Activated naive CD8-positive, alpha-beta T cell treated with anti-CD3 and anti-CD28 coated beads, Interleukin-2, amount 10 ng/mL, durations not matched to agents 7 days and 5 days (primary cell): ENCODE data around the gene MGAM2. TPM values are rescaled to one million over a fixed set of nuclear protein-coding genes. Genes with fewer than 3 reads are reported as not detected.

Experiments
- ATAC-seq: fragments of 150-1000 bp; cut with Tn5 transposase; one replicate; pipeline ENCODE4 v1.10.0; 2021; ENCODE audit warnings: low read depth, moderate library complexity
- POLR2A ChIA-PET: fragments of 350-600 bp; sonication (Branson Sonifier 250); formaldehyde crosslinking; loops from one replicate; lab custom pipeline; 2021; ENCODE audit warnings: antibody characterized with exemption; lab: Charles Lee
- DNase-seq: peaks from one replicate; pipeline ENCODE4 v3.0.0; 2021
- H3K27ac Mint-ChIP-seq: one replicate; pipeline ENCODE4 v1.8.0; 2022; ENCODE audit warnings: mild to moderate bottlenecking, mixed read lengths
- H3K27me3 Mint-ChIP-seq: one replicate; pipeline ENCODE4 v1.8.0; 2022; ENCODE audit warnings: mild to moderate bottlenecking, moderate library complexity, mixed read lengths
- H3K36me3 Mint-ChIP-seq: one replicate; pipeline ENCODE4 v1.8.0; 2021; ENCODE audit warnings: mild to moderate bottlenecking, mixed read lengths
- H3K4me1 Mint-ChIP-seq: one replicate; pipeline ENCODE4 v1.8.0; 2021; ENCODE audit warnings: mixed read lengths
- H3K4me3 Mint-ChIP-seq: one replicate; pipeline ENCODE4 v1.8.0; 2022; ENCODE audit warnings: mild to moderate bottlenecking, moderate library complexity, mixed read lengths
- H3K9me3 Mint-ChIP-seq: one replicate; pipeline ENCODE4 v1.8.0; 2021; ENCODE audit warnings: mixed read lengths
- total RNA-seq, 2 experiments: library from RNA; stranded (reverse); gene quantifications; one replicate each; pipeline ENCODE4 v1.2.3, GENCODE V29; 2021

Gene MGAM2
- total RNA-seq, 2 experiments from 2014 or later, result not detected

GRCh38 chr7:142172932-142173331 is 61.4 kb downstream of the MGAM2 start:
- no peaks in the 10 kb centered on the region for H3K27me3 Mint-ChIP-seq
- H3K4me3 Mint-ChIP-seq, result no peak overlapping the region
- no peaks in the 10 kb centered on the region for H3K36me3 Mint-ChIP-seq
- no peak for ATAC-seq
- H3K4me1 Mint-ChIP-seq, result peaks cover 2% of the 10 kb centered on the region
- H3K9me3 Mint-ChIP-seq, result no peaks in the 10 kb centered on the region
- no peak overlapping the region for H3K27ac Mint-ChIP-seq
- POLR2A ChIA-PET, result no interaction called here
- no peak for DNase-seq

DNA sequence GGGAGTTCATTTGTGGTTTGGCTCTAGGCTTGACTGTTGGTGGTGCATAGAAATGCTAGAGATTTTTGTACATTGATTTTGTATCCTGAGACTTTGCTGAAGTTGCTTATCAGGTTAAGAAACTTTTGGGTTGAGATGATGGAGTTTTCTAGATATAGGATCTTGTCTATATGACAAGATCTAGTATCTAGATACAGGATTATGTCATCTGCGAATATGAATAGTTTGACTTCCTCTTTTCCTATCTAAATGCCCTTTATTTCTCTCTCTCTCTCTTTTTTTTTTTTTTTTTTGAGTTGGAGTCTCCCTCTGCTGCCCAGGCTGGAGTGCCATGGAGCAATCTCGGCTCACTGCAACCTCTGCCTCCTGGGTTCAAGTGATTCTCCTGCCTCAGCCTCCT is 62.9 kb downstream of the MGAM2 start:
- H3K9me3 Mint-ChIP-seq, result no peaks in the 10 kb centered on the region
- POLR2A ChIA-PET, result no interaction called here

DNA sequence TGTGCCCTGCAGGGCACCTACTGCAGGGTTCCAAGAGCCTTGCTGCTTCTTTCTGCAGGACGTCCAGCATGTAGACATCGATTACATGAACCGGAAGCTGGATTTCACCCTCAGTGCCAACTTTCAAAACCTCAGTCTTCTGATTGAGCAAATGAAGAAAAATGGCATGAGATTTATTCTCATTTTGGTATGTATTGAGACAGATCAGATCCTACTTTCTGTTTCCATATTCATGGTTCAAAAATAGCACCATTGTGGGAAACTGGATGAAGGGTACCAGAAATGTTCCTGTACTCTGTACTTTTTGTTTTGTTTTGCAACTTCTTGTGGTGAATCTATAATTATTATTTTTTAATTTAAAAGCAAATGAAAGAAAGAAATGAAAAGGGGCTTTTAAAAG is 64.1 kb downstream of the MGAM2 start:
- H3K27ac Mint-ChIP-seq, result no peak overlapping the region
- H3K27me3 Mint-ChIP-seq, result peaks cover 3% of the 10 kb centered on the region
- H3K4me3 Mint-ChIP-seq, result no peak overlapping the region
- ATAC-seq (no peak), DNase-seq (no peak)
- peaks cover 3% of the 10 kb centered on the region for H3K4me1 Mint-ChIP-seq
- H3K36me3 Mint-ChIP-seq, result no peaks in the 10 kb centered on the region
- POLR2A ChIA-PET, result no interaction called here
- no peaks in the 10 kb centered on the region for H3K9me3 Mint-ChIP-seq

More for the DNA sequence above, 62.9 kb downstream of the MGAM2 start:
- no peaks in the 10 kb centered on the region for H3K36me3 Mint-ChIP-seq
- no peak overlapping the region for H3K27ac Mint-ChIP-seq
- H3K4me1 Mint-ChIP-seq, result peaks cover 3% of the 10 kb centered on the region
- ATAC-seq (no peak), DNase-seq (no peak)
- H3K4me3 Mint-ChIP-seq, result no peak overlapping the region
- H3K27me3 Mint-ChIP-seq, result no peaks in the 10 kb centered on the region

GRCh38 chr7:142176901-142177300 is 65.4 kb downstream of the MGAM2 start:
- Mint-ChIP-seq H3K9me3 (no peaks in the 10 kb centered on the region), H3K4me3 (no peak overlapping the region), H3K4me1 (peaks cover 3% of the 10 kb centered on the region), H3K36me3 (no peaks in the 10 kb centered on the region), H3K27me3 (peaks cover 3% of the 10 kb centered on the region), H3K27ac (no peak overlapping the region)
- ATAC-seq (no peak), DNase-seq (no peak)
- POLR2A ChIA-PET, result no interaction called here

GRCh38 chr7:142177869-142178268 is 66.4 kb downstream of the MGAM2 start:
- ATAC-seq, result no peak
- no peak for DNase-seq
- no peaks in the 10 kb centered on the region for H3K36me3 Mint-ChIP-seq
- H3K4me1 Mint-ChIP-seq, result peaks cover 3% of the 10 kb centered on the region
- POLR2A ChIA-PET, result no interaction called here
- peaks cover 3% of the 10 kb centered on the region for H3K27me3 Mint-ChIP-seq
- no peaks in the 10 kb centered on the region for H3K9me3 Mint-ChIP-seq
- H3K27ac Mint-ChIP-seq, result no peak overlapping the region
- no peak overlapping the region for H3K4me3 Mint-ChIP-seq

GRCh38 chr7:142180426-142180825 is 68.9 kb downstream of the MGAM2 start:
- H3K4me3 Mint-ChIP-seq, result no peak overlapping the region

DNA sequence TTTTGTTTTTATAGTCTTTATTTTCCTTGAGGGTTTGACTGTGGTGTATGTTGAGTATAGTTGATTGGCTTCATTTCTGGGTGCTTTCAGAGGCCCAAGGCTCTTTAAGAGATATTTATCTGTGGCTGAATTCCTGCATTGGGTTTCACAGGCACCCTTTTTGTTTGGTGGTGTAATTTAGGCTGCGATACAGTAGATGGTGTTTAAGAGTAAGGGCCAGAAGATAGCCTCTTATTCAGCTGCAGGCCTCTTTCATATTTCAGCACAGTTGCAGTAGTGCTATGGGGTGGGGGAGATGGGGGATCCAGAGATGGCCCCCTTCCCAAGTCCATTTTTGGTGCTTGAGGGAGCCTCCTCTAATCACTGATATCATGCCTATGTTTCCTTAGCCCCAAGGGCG is 69.7 kb downstream of the MGAM2 start:
- no peaks in the 10 kb centered on the region for H3K36me3 Mint-ChIP-seq
- peaks cover 9% of the 10 kb centered on the region for H3K27me3 Mint-ChIP-seq
- no peak overlapping the region for H3K4me3 Mint-ChIP-seq
- ATAC-seq (no peak), DNase-seq (no peak)
- no peak overlapping the region for H3K27ac Mint-ChIP-seq
- POLR2A ChIA-PET, result no interaction called here
- no peaks in the 10 kb centered on the region for H3K9me3 Mint-ChIP-seq
- H3K4me1 Mint-ChIP-seq, result peaks cover 3% of the 10 kb centered on the region

More at GRCh38 chr7:142180426-142180825, 68.9 kb downstream of the MGAM2 start:
- H3K4me1 Mint-ChIP-seq, result peaks cover 3% of the 10 kb centered on the region
- peaks cover 5% of the 10 kb centered on the region for H3K27me3 Mint-ChIP-seq
- no peaks in the 10 kb centered on the region for H3K36me3 Mint-ChIP-seq
- no peaks in the 10 kb centered on the region for H3K9me3 Mint-ChIP-seq
- POLR2A ChIA-PET, result no interaction called here
- ATAC-seq, result no peak
- no peak for DNase-seq
- no peak overlapping the region for H3K27ac Mint-ChIP-seq

GRCh38 chr7:142181966-142182365 is 70.4 kb downstream of the MGAM2 start:
- peaks cover 9% of the 10 kb centered on the region for H3K27me3 Mint-ChIP-seq
- H3K4me3 Mint-ChIP-seq, result no peak overlapping the region
- DNase-seq (no peak), ATAC-seq (no peak)
- H3K9me3 Mint-ChIP-seq, result no peaks in the 10 kb centered on the region
- POLR2A ChIA-PET, result no interaction called here
- peaks cover 3% of the 10 kb centered on the region for H3K4me1 Mint-ChIP-seq
- H3K27ac Mint-ChIP-seq, result no peak overlapping the region
- no peaks in the 10 kb centered on the region for H3K36me3 Mint-ChIP-seq

GRCh38 chr7:142185069-142185468 is 73.6 kb downstream of the MGAM2 start:
- H3K27me3 Mint-ChIP-seq, result peaks cover 6% of the 10 kb centered on the region

DNA sequence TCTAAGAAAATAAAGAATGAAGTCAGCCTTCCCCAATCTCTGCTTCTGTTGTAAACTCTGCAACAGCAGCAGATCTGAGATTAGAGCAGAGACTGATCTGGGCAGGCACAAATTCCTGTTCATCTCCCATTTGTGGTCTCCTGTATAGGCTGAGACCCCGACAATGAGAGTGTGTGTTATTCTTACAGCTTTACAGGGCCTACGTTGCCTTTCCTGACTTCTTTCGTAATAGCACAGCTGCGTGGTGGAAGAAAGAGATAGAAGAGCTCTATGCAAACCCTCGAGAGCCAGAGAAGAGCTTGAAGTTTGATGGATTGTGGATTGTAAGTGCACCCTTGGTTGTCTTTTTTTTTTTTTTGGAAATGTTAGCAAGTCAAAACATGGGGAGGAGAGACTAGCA is 74.3 kb downstream of the MGAM2 start:
- peaks cover 6% of the 10 kb centered on the region for H3K27me3 Mint-ChIP-seq
- H3K27ac Mint-ChIP-seq, result no peak overlapping the region
- H3K4me3 Mint-ChIP-seq, result no peak overlapping the region
- H3K9me3 Mint-ChIP-seq, result no peaks in the 10 kb centered on the region
- ATAC-seq, result no peak
- no peaks in the 10 kb centered on the region for H3K36me3 Mint-ChIP-seq
- DNase-seq, result no peak
- POLR2A ChIA-PET, result no interaction called here
- peaks cover 5% of the 10 kb centered on the region for H3K4me1 Mint-ChIP-seq

More at GRCh38 chr7:142185069-142185468, 73.6 kb downstream of the MGAM2 start:
- Mint-ChIP-seq H3K4me3 (no peak overlapping the region), H3K36me3 (no peaks in the 10 kb centered on the region), H3K9me3 (no peaks in the 10 kb centered on the region), H3K27ac (no peak overlapping the region), H3K4me1 (peaks cover 5% of the 10 kb centered on the region)
- POLR2A ChIA-PET, result no interaction called here
- no peak for DNase-seq
- no peak for ATAC-seq

DNA sequence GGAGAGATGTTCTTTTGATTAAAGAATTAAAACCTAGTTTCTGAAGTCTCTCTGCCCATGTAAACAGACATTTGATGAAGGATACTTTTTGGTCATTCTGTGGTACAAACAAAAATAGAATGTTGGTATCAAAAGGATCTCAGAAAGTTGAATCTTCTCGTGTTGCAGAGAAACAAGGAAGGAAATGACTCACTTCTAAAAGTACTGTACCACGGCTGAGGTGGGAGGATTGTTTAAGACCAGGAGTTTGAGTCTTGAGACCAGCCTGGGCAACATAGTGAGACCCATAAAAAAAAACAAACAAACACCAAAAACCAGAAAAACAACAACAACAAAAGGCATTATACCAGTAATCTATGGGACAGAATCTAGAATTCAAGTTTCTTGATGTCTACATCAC is 76.6 kb downstream of the MGAM2 start:
- H3K4me1 Mint-ChIP-seq, result peaks cover 5% of the 10 kb centered on the region
- H3K36me3 Mint-ChIP-seq, result no peaks in the 10 kb centered on the region
- no peak overlapping the region for H3K4me3 Mint-ChIP-seq
- no peak overlapping the region for H3K27ac Mint-ChIP-seq
- peaks cover 12% of the 10 kb centered on the region for H3K27me3 Mint-ChIP-seq
- ATAC-seq, result no peak
- no peaks in the 10 kb centered on the region for H3K9me3 Mint-ChIP-seq
- no peak for DNase-seq
- POLR2A ChIA-PET, result no interaction called here

GRCh38 chr7:142188846-142189245 is 77.3 kb downstream of the MGAM2 start:
- peaks cover 17% of the 10 kb centered on the region for H3K27me3 Mint-ChIP-seq
- no peak overlapping the region for H3K4me3 Mint-ChIP-seq
- DNase-seq (no peak), ATAC-seq (no peak)
- peaks cover 5% of the 10 kb centered on the region for H3K4me1 Mint-ChIP-seq
- POLR2A ChIA-PET, result no interaction called here
- no peaks in the 10 kb centered on the region for H3K36me3 Mint-ChIP-seq
- no peak overlapping the region for H3K27ac Mint-ChIP-seq
- no peaks in the 10 kb centered on the region for H3K9me3 Mint-ChIP-seq

DNA sequence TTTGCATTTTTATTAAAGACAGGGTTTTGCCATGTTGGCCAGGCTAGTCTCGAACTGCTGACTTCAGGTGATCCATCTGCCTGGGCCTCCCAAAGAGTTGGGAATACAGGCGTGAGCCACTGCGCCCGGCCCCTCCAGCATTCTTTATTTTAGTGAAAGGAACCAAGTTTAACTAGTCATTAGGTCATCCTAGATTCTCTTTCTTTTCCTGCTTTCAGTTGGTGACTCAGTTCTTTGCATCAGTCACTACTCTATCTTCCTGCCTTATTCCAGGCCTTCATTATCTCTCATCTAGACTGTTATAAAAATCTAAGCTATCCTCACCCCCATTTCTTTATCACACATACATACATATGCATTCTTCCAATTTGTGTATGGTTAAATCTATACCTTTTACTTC is 82.7 kb downstream of the MGAM2 start:
- no peaks in the 10 kb centered on the region for H3K4me1 Mint-ChIP-seq
- ATAC-seq, result no peak
- POLR2A ChIA-PET, result no interaction called here
- H3K36me3 Mint-ChIP-seq, result no peaks in the 10 kb centered on the region
- H3K9me3 Mint-ChIP-seq, result no peaks in the 10 kb centered on the region
- H3K27ac Mint-ChIP-seq, result no peak overlapping the region
- no peak overlapping the region for H3K4me3 Mint-ChIP-seq
- DNase-seq, result no peak
- peaks cover 15% of the 10 kb centered on the region for H3K27me3 Mint-ChIP-seq

DNA sequence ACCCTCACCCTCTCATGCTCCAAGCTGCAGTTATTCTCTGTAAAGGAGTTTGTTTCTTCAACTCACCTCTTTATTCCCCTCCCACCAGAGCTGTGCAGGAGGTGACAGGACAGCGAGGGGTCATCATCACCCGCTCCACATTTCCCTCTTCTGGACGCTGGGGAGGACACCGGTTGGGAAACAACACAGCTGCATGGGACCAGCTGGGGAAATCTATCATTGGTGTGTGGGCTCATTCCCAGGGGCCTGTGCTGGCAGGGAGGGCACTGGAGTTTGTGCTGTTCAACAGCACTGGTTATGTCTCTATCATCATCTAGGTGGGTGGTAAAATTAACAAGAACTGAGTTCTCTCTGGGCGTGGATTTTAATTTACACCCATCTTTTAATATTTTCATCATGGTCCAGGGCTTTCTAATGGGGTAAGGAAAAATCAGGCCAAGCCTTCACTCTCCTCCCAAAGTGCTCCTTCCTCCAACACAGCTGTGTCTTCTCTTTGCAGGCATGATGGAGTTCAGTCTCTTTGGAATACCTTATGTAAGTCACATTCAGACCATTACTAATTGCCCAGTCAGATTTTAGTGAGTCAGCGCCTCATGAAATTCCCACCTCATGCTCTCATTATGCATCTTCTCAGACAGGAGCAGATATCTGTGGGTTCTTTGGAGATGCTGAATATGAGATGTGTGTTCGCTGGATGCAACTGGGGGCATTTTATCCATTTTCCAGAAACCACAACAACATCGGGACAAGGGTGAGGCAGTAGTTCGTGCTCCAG is 84.7 kb downstream of the MGAM2 start:
- peaks cover 17% of the 10 kb centered on the region for H3K27me3 Mint-ChIP-seq
- no peak overlapping the region for H3K27ac Mint-ChIP-seq
- ATAC-seq (no peak), DNase-seq (no peak)
- H3K4me1 Mint-ChIP-seq, result no peaks in the 10 kb centered on the region
- H3K4me3 Mint-ChIP-seq, result no peak overlapping the region
- POLR2A ChIA-PET, result no interaction called here
- no peaks in the 10 kb centered on the region for H3K36me3 Mint-ChIP-seq
- no peaks in the 10 kb centered on the region for H3K9me3 Mint-ChIP-seq
